ENCODE results near the gene VTA1.

The VTA1 gene

DNA sequence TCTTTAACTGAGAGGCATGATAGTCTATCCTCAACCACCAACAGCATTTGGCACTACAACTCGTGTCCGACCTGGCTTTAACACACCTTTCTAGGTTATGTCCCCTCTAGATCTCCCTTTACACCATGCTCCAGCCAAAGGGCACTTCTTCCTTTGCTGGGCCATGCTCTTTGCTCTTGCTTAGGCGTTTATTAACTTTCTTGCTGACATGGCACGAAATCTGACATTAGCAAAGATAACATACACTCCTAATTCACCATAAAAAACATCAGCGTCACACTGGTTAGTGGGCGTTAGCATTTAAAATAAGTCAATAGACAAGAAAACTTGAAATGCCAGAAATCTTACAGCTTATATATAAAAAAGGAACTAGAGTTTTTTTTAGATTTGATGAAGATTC is 107.5 kb downstream of the VTA1 start:
- H3K36me3 ChIP-seq = no peaks in the 10 kb centered on the region
- H3K4me3 ChIP-seq = no peak overlapping the region

GRCh38 chr6:142255785-142256184 is 108.7 kb downstream of the VTA1 start:
- Histone ChIP-seq H3K4me1 (peaks cover 0 to 16% (median 7%) of the 10 kb centered on the region in 4 donors), H3K27ac (no peak overlapping the region), H3K27me3 (no peaks in the 10 kb centered on the region), H3K4me3 (no peak overlapping the region), H3K9me3 (no peaks in the 10 kb centered on the region), H3K36me3 (no peaks in the 10 kb centered on the region)
- TF ChIP-seq, protein P1, sequence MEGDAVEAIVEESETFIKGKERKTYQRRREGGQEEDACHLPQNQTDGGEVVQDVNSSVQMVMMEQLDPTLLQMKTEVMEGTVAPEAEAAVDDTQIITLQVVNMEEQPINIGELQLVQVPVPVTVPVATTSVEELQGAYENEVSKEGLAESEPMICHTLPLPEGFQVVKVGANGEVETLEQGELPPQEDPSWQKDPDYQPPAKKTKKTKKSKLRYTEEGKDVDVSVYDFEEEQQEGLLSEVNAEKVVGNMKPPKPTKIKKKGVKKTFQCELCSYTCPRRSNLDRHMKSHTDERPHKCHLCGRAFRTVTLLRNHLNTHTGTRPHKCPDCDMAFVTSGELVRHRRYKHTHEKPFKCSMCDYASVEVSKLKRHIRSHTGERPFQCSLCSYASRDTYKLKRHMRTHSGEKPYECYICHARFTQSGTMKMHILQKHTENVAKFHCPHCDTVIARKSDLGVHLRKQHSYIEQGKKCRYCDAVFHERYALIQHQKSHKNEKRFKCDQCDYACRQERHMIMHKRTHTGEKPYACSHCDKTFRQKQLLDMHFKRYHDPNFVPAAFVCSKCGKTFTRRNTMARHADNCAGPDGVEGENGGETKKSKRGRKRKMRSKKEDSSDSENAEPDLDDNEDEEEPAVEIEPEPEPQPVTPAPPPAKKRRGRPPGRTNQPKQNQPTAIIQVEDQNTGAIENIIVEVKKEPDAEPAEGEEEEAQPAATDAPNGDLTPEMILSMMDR (IDR thresholded peaks at IDR 0.05) = no peak
- intact Hi-C loops (cut with DNase I; ENCODE audit: low total_unique reads) = no loop called here
- no peak for DNase-seq

More for the DNA sequence above, 107.5 kb downstream of the VTA1 start:
- DNase-seq = no peak
- H3K27ac ChIP-seq = no peak overlapping the region
- TF ChIP-seq, protein P1 (IDR thresholded peaks at IDR 0.05) = no peak
- H3K4me1 ChIP-seq = peaks cover 0 to 16% (median 7%) of the 10 kb centered on the region in 4 donors
- no peaks in the 10 kb centered on the region for H3K27me3 ChIP-seq
- intact Hi-C loops (cut with DNase I; ENCODE audit: low total_unique reads) = loop anchor here (5.0 kb wide), 1 partner anchor 197 kb away; no protein-coding TSS in a partner anchor
- no peaks in the 10 kb centered on the region for H3K9me3 ChIP-seq

DNA sequence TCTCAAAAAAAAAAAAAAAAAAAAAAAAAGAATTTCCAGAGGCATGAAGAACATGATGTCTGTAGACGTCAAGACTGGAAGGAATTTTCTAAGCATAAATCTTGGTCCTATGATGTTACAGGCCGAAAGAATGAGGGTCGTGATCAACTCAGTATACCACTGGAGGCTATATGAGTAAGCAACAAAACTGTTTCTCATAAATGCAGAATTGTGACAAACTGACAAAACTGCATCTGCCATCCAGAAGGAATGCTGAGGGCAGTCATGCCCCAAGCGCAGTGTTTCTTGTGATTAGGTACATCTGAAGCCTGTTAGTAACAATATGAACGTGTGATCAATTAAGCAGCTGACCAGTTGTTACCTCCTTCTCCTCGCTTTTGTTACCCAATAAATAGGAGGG is 111.2 kb downstream of the VTA1 start:
- no peak for DNase-seq
- TF ChIP-seq, protein P1 (IDR thresholded peaks at IDR 0.05) = no peak
- peaks cover 0 to 16% (median 7%) of the 10 kb centered on the region in 4 donors for H3K4me1 ChIP-seq
- intact Hi-C loops (cut with DNase I; ENCODE audit: low total_unique reads) = no loop called here
- no peaks in the 10 kb centered on the region for H3K36me3 ChIP-seq
- H3K4me3 ChIP-seq = no peak overlapping the region
- no peaks in the 10 kb centered on the region for H3K9me3 ChIP-seq
- H3K27ac ChIP-seq = no peak overlapping the region
- no peaks in the 10 kb centered on the region for H3K27me3 ChIP-seq

DNA sequence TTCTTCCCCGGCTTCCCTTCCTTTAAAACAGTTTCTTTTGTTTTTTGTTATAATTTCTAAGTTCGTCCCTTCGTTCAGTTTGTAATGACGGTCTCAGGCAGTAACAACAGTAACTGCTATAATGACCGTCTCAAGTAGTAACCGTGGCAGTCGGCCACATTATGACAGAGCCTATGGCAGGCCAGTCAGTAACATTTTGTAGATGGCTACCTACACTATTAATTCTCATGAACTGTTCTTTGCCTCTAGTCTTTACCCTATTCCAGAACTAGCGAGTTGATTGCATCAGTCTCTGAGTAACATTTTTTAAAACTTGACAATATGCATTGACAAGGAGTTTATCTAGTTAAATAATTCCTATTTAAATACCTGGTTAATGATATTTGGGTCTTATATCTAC is 111.7 kb downstream of the VTA1 start:
- no peak overlapping the region for H3K27ac ChIP-seq
- TF ChIP-seq, protein P1 (IDR thresholded peaks at IDR 0.05) = no peak
- H3K36me3 ChIP-seq = no peaks in the 10 kb centered on the region
- no peak for DNase-seq
- H3K9me3 ChIP-seq = no peaks in the 10 kb centered on the region
- no peaks in the 10 kb centered on the region for H3K27me3 ChIP-seq
- H3K4me1 ChIP-seq = peaks cover 0 to 16% (median 7%) of the 10 kb centered on the region in 4 donors
- H3K4me3 ChIP-seq = no peak overlapping the region
- intact Hi-C loops (cut with DNase I; ENCODE audit: low total_unique reads) = no loop called here

DNA sequence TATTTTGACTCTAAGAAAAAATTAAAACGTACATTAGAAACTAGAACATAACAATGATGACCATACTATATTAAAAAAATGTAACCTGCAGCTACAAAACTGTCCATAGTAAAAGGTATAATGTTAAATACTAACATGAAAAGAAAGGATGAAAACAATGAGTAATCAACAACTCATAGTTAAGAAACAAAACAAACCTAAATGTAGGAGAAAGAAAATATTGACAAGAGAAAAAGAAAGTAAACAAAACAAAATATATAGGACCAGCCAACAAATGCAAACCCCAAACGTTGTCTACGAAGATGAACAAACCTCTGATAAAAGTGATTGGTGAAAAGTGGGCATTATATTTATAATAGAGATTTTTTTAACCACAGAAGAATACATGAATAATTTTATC is 113.7 kb downstream of the VTA1 start:
- no peak for DNase-seq
- Histone ChIP-seq H3K4me3 (no peak overlapping the region), H3K27me3 (no peaks in the 10 kb centered on the region), H3K4me1 (peaks cover 0 to 14% (median 7%) of the 10 kb centered on the region in 4 donors), H3K27ac (no peak overlapping the region), H3K36me3 (no peaks in the 10 kb centered on the region), H3K9me3 (no peaks in the 10 kb centered on the region)
- intact Hi-C loops (cut with DNase I; ENCODE audit: low total_unique reads) = no loop called here
- TF ChIP-seq, protein P1 (IDR thresholded peaks at IDR 0.05) = no peak

GRCh38 chr6:142262231-142262630 is 115.2 kb downstream of the VTA1 start:
- H3K36me3 ChIP-seq = no peaks in the 10 kb centered on the region
- no peak overlapping the region for H3K4me3 ChIP-seq
- intact Hi-C loops (cut with DNase I; ENCODE audit: low total_unique reads) = no loop called here
- no peaks in the 10 kb centered on the region for H3K9me3 ChIP-seq
- TF ChIP-seq, protein P1 (IDR thresholded peaks at IDR 0.05) = no peak
- DNase-seq = no peak
- no peak overlapping the region for H3K27ac ChIP-seq
- H3K27me3 ChIP-seq = no peaks in the 10 kb centered on the region
- H3K4me1 ChIP-seq = peaks cover 0 to under 1% (median 0%) of the 10 kb centered on the region in 4 donors
